GM13977 (cell line): Measurements from ENCODE around the gene C1orf159.

ENCODE experiments used
- DNase-seq: peaks from one replicate; pipeline ENCODE4 v3.0.0; 2012; ENCODE audit warnings: low spot score
- CTCF ChIP-seq: IDR thresholded peaks from 2 replicates; pipeline ENCODE4 v1.5.1; 2012; ENCODE audit warnings: mild to moderate bottlenecking, control low read depth; ENCODE audit not compliant: insufficient read depth; ENCODE audit errors: extremely low read depth, missing control alignments
- in situ Hi-C: fragments of 300-500 bp; cut with MboI; formaldehyde crosslinking; loops from one replicate; pipeline ENCODE4 v1.12.0; 2022; ENCODE audit warnings: low sequenced_read_pairs, low pct_unique_long_range_greater_than_20kb, mixed read lengths, inconsistent platforms; ENCODE audit not compliant: unreplicated experiment

The C1orf159 gene

DNA sequence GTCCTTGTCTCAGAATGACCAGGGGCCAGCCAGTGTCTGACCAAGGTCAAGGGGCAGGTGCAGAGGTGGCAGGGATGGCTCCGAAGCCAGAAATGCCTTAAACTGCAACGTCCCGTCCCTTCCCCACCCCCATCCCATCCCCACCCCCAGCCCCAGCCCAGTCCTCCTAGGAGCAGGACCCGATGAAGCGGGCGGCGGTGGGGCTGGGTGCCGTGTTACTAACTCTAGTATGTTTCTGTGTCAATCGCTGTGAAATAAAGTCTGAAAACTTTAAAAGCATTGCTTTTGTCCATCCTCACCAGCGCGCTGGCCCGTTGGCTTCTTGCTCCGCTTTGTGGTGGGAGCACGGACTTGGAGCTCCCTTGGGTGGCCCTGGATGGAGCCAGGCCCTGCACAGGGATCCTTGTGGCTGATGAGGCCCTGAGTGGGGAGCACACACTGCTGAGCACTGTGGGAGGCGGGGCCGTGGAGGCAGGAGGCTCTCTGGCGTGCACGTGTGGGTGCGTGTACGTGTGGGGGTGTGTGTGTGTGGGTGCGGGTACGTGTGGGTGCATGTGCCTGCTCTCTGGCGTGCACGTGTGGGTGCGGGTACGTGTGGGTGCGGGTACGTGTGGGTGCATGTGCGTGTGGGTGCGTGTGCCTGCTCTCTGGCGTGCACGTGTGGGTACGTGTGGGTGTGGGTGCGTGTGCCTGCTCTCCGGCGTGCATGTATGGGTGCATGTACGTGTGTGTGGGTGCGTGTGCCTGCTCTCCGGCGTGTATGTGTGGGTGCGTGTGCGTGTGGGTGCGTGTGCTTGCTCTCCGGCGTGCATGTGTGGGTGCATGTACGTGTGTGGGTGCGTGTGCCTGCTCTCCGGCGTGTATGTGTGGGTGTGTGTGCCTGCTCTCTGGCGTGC lies 59.8 kb downstream of the C1orf159 start:
- DNase-seq: no peak
- in situ Hi-C loops: no loop called here
- no peak for TF ChIP-seq CTCF

- TF ChIP-seq CTCF: no peak
- no peak for DNase-seq
- in situ Hi-C loops: no loop called here
Observed at GRCh38 chr1:1054971-1055370, 60.9 kb downstream of the C1orf159 start.

GRCh38 chr1:1054099-1054700 lies 61.7 kb downstream of the C1orf159 start:
- TF ChIP-seq CTCF: no peak
- in situ Hi-C loops: no loop called here
- no peak for DNase-seq

- in situ Hi-C loops: no loop called here
- DNase-seq: no peak
- TF ChIP-seq CTCF: no peak
Observed at GRCh38 chr1:1053682-1054081, 62.2 kb downstream of the C1orf159 start.

DNA sequence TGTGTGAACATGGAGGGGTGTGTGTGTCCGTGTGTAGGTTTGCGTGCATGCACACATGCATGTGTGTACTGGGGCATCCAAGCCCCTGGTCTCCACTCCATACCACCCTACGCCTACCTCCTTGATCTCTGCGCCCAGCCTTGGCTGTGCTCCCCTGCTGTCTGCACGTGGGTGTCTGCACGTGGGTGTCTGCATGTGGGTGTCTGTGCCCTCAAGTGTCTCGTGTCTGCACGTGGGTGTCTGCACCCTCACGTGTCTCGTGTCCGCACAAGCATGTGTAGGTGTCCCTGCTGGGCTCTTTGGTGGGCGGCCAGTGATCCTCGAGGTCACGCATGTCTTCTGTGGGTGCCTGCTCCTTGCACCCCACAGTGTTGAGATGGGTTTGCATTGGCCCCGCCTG lies 62.9 kb downstream of the C1orf159 start:
- no peak for TF ChIP-seq CTCF
- DNase-seq: no peak
- in situ Hi-C loops: no loop called here

GRCh38 chr1:1052003-1052840 lies 63.7 kb downstream of the C1orf159 start:
- TF ChIP-seq CTCF: no peak
- in situ Hi-C loops: no loop called here

More at GRCh38 chr1:1052003-1052840, 63.7 kb downstream of the C1orf159 start:
- DNase-seq: no peak
